Colon (tissue), 2 donors: ENCODE results near the gene FAM149A.

ENCODE experiments used
- FAIRE-seq: peaks from 2 replicates; lab custom pipeline; 2012; peaks lifted over from hg19 to GRCh38; lab: Jason Lieb, UNC
- donor health status: control.
- donor health status: control.

The FAM149A gene

GRCh38 chr4:186158966-186159365 lies 54.5 kb downstream of the FAM149A start:
- FAIRE-seq = no peak

GRCh38 chr4:186159613-186160012 lies 55.1 kb downstream of the FAM149A start:
- FAIRE-seq = no peak

- FAIRE-seq = no peak
Measured at GRCh38 chr4:186161138-186161537, 56.6 kb downstream of the FAM149A start.

GRCh38 chr4:186166852-186167512 lies 62.5 kb downstream of the FAM149A start:
- FAIRE-seq = no peak

GRCh38 chr4:186167605-186168004 lies 63.1 kb downstream of the FAM149A start:
- FAIRE-seq = no peak

GRCh38 chr4:186168750-186169149 lies 64.2 kb downstream of the FAM149A start:
- FAIRE-seq = no peak

- FAIRE-seq = no peak
Measured at GRCh38 chr4:186169333-186169944, 64.9 kb downstream of the FAM149A start.

GRCh38 chr4:186169945-186170802 lies 65.7 kb downstream of the FAM149A start:
- no peak for FAIRE-seq

- FAIRE-seq = no peak
Measured at GRCh38 chr4:186170966-186171365, 66.5 kb downstream of the FAM149A start.

GRCh38 chr4:186172546-186172945 lies 68.0 kb downstream of the FAM149A start:
- FAIRE-seq = no peak

GRCh38 chr4:186188107-186188506 lies 83.6 kb downstream of the FAM149A start:
- no peak for FAIRE-seq

GRCh38 chr4:186189656-186190055 lies 85.2 kb downstream of the FAM149A start:
- FAIRE-seq = no peak

- no peak for FAIRE-seq
Measured at GRCh38 chr4:186190581-186191199, 86.2 kb downstream of the FAM149A start.

- FAIRE-seq = no peak
Measured at GRCh38 chr4:186191200-186192065, 86.9 kb downstream of the FAM149A start, which contains the start of gene CYP4V2. CYP4V2 (plus strand) TSS chr4:186191567; CDS start chr4:186191824, 257 bp downstream.

GRCh38 chr4:186192066-186192612 lies 87.6 kb downstream of the FAM149A start:
- FAIRE-seq = no peak

- FAIRE-seq = no peak
Measured at GRCh38 chr4:186193851-186194250, 89.3 kb downstream of the FAM149A start.

- no peak for FAIRE-seq
Measured at GRCh38 chr4:186196063-186196462, 91.6 kb downstream of the FAM149A start.

GRCh38 chr4:186200516-186200915 lies 96.0 kb downstream of the FAM149A start:
- FAIRE-seq = no peak

GRCh38 chr4:186201010-186201409 lies 96.5 kb downstream of the FAM149A start:
- FAIRE-seq = no peak

GRCh38 chr4:186201535-186202230 lies 97.2 kb downstream of the FAM149A start:
- FAIRE-seq = no peak
